ENCODE data around the gene ATAD3B.
"Not testable (repeated sequence)": the region's sequence is repeated elsewhere in the genome, so short reads cannot be mapped to it uniquely, and the experiment has no call there.

The ATAD3B gene

GRCh38 chr1:1433804-1434130 is 37.8 kb upstream of the ATAD3B start:
- DNase-seq (ENCODE audit: low spot score) = peak; percentile 73

- DNase-seq (ENCODE audit: low spot score) = peak; percentile 81
Measured at GRCh38 chr1:1434131-1434823, 37.3 kb upstream of the ATAD3B start.

GRCh38 chr1:1434824-1435105 is 36.8 kb upstream of the ATAD3B start:
- DNase-seq (ENCODE audit: low spot score) = no peak

- DNase-seq (ENCODE audit: low spot score) = peak; percentile 75
Measured at GRCh38 chr1:1435106-1435903, 36.3 kb upstream of the ATAD3B start, which contains the start of gene VWA1. TSS of gene VWA1 (plus strand) at chr1:1435690. CDS start at chr1:1435749, 59 bp downstream.

- no peak for DNase-seq (ENCODE audit: low spot score)
Measured at GRCh38 chr1:1435911-1436629, 35.5 kb upstream of the ATAD3B start.

GRCh38 chr1:1436630-1437032 is 34.9 kb upstream of the ATAD3B start:
- DNase-seq (ENCODE audit: low spot score) = no peak

- DNase-seq (ENCODE audit: low spot score) = no peak
Measured at GRCh38 chr1:1437033-1437903, 34.3 kb upstream of the ATAD3B start.

- no peak for DNase-seq (ENCODE audit: low spot score)
Measured at GRCh38 chr1:1437904-1438376, 33.6 kb upstream of the ATAD3B start.

- DNase-seq (ENCODE audit: low spot score) = no peak
Measured at GRCh38 chr1:1438531-1439381, 32.8 kb upstream of the ATAD3B start.

- DNase-seq (ENCODE audit: low spot score) = no peak
Measured at GRCh38 chr1:1439546-1440261, 31.9 kb upstream of the ATAD3B start.

GRCh38 chr1:1440262-1441001 is 31.1 kb upstream of the ATAD3B start:
- no peak for DNase-seq (ENCODE audit: low spot score)

- no peak for DNase-seq (ENCODE audit: low spot score)
Measured at GRCh38 chr1:1441002-1441888, 30.3 kb upstream of the ATAD3B start.

GRCh38 chr1:1442069-1442770 is 29.3 kb upstream of the ATAD3B start:
- no peak for DNase-seq (ENCODE audit: low spot score)

- not testable (repeated sequence) for DNase-seq (ENCODE audit: low spot score)
Measured at GRCh38 chr1:1446631-1447030, 24.9 kb upstream of the ATAD3B start.

GRCh38 chr1:1449099-1449739 is 22.3 kb upstream of the ATAD3B start, which contains the start of gene ATAD3C:
TSS of gene ATAD3C (plus strand) at chr1:1449689. CDS start at chr1:1450684, 995 bp downstream.
- DNase-seq (ENCODE audit: low spot score) = no peak

GRCh38 chr1:1450616-1451015 is 20.9 kb upstream of the ATAD3B start:
- DNase-seq (ENCODE audit: low spot score) = not testable (repeated sequence)

- no peak for DNase-seq (ENCODE audit: low spot score)
Measured at GRCh38 chr1:1451696-1452364, 19.7 kb upstream of the ATAD3B start.

Measured in kidney capillary endothelial cell (primary cell).